GM19351 (cell line): ENCODE measurements around the gene MORN5.

ENCODE experiments used
- ATAC-seq: cut with Tn5 transposase; IDR thresholded peaks from one replicate; pipeline ENCODE4 v1.9.1; 2021; ENCODE audit warnings: mild to moderate bottlenecking, moderate library complexity; ENCODE audit not compliant: unreplicated experiment

Gene MORN5

GRCh38 chr9:122124528-122124927 is 35.2 kb upstream of the MORN5 start:
- no peak for ATAC-seq

GRCh38 chr9:122125158-122125508 is 34.6 kb upstream of the MORN5 start:
- peak; percentile 71 for ATAC-seq

GRCh38 chr9:122125509-122126330 is 34.0 kb upstream of the MORN5 start:
- no peak for ATAC-seq

- ATAC-seq, result no peak
Observed at GRCh38 chr9:122126331-122127261, 33.1 kb upstream of the MORN5 start.

GRCh38 chr9:122127396-122127798 is 32.3 kb upstream of the MORN5 start:
- ATAC-seq, result no peak

GRCh38 chr9:122128007-122128968 is 31.4 kb upstream of the MORN5 start:
- no peak for ATAC-seq

GRCh38 chr9:122128969-122129343 is 30.8 kb upstream of the MORN5 start:
- no peak for ATAC-seq

GRCh38 chr9:122129969-122130368 is 29.7 kb upstream of the MORN5 start:
- no peak for ATAC-seq

GRCh38 chr9:122130837-122131236 is 28.9 kb upstream of the MORN5 start:
- no peak for ATAC-seq

- ATAC-seq, result no peak
Observed at GRCh38 chr9:122131401-122132001, 28.2 kb upstream of the MORN5 start.

- no peak for ATAC-seq
Observed at GRCh38 chr9:122132539-122132938, 27.2 kb upstream of the MORN5 start.

GRCh38 chr9:122133263-122133983 is 26.3 kb upstream of the MORN5 start:
- ATAC-seq, result no peak

GRCh38 chr9:122133984-122134535 is 25.6 kb upstream of the MORN5 start:
- no peak for ATAC-seq

- ATAC-seq, result no peak
Observed at GRCh38 chr9:122134822-122135528, 24.7 kb upstream of the MORN5 start.

GRCh38 chr9:122135529-122135859 is 24.2 kb upstream of the MORN5 start:
- ATAC-seq, result no peak

GRCh38 chr9:122138560-122139268 is 21.0 kb upstream of the MORN5 start:
- no peak for ATAC-seq

GRCh38 chr9:122140368-122141193 is 19.1 kb upstream of the MORN5 start:
- ATAC-seq, result no peak
